Hematopoietic multipotent progenitor cell treated with erythropoietin and hydrocortisone succinate and interleukin-3 and kit ligand, for 6 days (in vitro differentiated cells): ENCODE measurements around the gene HECTD4.

Source experiments
- DNase-seq: peaks from one replicate; pipeline ENCODE4 v3.0.0-alpha.2; 2015

HECTD4 gene

GRCh38 chr12:112110787-112111662 lies 271.2 kb downstream of the HECTD4 start:
- peak; percentile 57 for DNase-seq
